GM10266 (cell line): Measurements from ENCODE around the gene AGTPBP1.
"Not testable (repeated sequence)": the region's sequence is repeated elsewhere in the genome, so short reads cannot be mapped to it uniquely, and the experiment has no call there.

ENCODE experiments used
- DNase-seq: peaks from one replicate; pipeline ENCODE4 v3.0.0; 2012; ENCODE audit errors: extremely low spot score
- CTCF ChIP-seq: IDR thresholded peaks from 2 replicates; pipeline ENCODE4 v1.5.1; 2012; ENCODE audit warnings: mild to moderate bottlenecking, low read depth; ENCODE audit not compliant: control insufficient read depth, insufficient read depth; ENCODE audit errors: missing control alignments

AGTPBP1 gene

DNA sequence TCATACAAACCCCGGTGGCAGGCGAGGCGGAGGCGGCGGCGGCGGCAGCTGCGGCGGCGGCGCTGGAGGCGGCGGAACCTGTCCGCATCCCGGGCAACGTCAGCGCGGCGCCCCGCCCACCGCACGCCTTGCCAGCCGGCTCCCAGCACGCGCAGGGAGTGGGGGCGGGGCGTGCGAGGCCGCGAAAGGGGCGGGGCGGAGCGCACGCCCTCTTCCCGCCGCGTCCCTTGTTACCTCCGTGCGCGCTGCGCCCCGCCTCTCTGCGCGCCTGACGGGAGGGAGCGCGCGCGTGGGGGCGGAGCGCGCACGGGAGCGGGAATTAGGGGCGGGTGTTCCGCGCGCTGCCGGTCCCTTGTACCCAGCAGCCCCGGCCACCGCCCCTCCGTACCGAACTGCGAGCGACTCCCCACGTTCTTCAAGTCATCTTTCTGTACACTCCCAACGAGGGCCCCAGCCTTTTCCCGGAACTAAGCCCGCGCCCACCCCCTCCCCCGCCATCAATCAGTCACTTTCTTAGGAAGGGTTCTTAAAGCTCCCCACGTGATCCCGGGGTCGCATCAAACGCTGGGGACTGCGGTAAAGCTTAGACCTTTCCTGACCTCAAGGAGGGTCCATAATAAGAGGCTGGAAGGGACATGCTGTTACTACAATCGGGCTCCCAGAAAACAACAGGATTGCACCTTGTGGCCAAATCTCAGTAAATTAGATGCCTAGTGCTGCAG lies at the start of gene AGTPBP1:
Gene AGTPBP1 (minus strand): TSS at position 80 of the 722 bp plus-strand sequence. CDS start 29,421 bp downstream, outside the sequence.
- peak; percentile 96 for DNase-seq
- no peak for TF ChIP-seq CTCF

DNA sequence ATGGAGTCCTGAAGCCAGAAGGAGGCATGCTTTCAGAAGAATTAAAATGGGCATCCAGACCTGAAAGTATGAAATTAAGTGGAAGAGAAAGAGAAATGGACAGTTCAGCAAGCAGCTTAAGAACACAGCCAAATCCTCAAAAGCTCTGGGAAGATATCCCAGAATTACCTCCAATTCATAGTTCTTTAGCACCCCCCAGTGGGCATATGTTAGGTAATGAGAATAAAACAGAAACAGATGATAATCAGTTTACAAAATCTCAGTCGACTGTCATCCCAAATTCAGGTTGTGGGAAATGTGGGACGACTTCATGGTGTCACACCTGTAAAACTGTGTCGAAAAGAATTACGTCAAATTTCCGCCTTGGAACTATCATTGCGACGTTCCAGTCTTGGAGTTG lies 44.4 kb upstream of the AGTPBP1 start:
- DNase-seq, result not testable (repeated sequence)

DNA sequence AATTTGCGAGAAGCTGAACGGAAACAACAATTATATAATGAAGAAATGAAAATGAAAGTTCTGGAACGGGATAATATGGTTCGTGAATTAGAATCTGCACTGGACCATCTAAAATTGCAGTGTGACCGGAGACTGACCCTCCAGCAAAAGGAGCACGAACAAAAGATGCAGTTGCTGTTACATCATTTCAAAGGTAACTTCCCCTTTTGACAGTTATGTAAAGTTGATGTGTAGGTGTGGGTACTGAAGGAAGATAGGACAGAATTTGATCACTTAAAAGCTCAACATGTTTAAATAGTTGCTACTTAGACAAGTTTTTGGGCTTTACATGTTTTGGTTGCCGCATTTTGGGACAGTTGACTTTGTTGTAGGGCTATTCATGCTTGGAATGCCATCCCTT lies 32.1 kb upstream of the AGTPBP1 start:
- DNase-seq, result not testable (repeated sequence)

- not testable (repeated sequence) for DNase-seq
Measured at GRCh38 chr9:85761802-85762201, 20.0 kb upstream of the AGTPBP1 start.

GRCh38 chr9:85757716-85758115 lies 16.0 kb upstream of the AGTPBP1 start:
- DNase-seq, result not testable (repeated sequence)

DNA sequence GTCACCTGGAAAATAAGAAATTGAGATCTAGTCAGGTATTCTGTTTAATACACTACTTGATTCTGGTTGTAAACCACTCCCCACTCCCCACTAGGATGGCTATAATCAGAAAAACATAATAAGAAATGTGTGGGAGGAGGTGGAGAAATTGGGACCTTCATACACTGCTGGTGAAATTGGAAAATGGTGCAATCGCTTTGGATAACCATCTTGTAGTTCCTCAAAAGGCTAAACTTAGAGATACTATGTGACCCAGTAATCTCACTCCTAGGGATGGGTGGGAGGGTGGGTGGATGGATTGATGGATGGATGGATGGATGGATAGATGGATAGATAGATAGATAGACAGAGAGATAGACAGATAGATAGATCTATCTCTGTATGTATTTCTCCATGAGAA lies 14.5 kb upstream of the AGTPBP1 start:
- DNase-seq, result not testable (repeated sequence)

DNA sequence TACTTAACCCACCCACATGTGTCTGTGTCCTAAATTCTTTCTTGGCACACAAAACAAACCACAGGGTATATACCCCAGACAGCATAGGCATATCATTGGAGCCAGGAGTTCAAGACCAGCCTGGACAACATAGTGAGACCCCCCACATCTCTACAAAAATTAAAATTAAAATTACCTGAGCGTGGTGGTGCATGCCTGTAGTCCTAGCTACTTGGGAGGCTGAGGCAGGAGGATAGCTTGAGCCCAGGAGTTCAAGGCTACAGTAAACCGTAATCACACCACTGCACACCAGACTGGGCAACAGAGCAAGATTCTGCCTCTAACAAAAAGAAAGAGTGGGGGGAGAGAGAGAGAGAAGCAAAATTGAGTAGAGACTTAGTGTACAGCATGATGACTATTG lies 4.6 kb upstream of the AGTPBP1 start:
- no peak for DNase-seq
- TF ChIP-seq CTCF, result no peak

DNA sequence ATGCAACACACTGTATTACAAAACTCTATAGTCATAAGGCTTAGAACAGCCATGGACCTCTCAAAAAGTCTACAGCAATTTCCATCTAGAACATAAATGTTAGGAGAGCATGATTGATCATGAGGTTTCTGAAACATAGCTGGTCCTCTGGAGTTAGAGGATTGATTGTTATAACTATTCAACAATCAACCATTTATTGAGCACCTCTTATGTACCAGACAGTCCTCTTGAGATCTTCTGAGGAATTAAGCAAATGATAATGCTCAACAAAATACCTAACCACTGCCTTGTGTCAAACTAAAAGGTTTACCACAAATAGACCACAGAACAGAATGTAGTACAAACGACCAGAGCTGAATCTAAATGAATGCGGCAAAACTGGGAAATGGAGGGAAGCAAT lies 3.4 kb upstream of the AGTPBP1 start:
- DNase-seq, result no peak
- no peak for TF ChIP-seq CTCF

DNA sequence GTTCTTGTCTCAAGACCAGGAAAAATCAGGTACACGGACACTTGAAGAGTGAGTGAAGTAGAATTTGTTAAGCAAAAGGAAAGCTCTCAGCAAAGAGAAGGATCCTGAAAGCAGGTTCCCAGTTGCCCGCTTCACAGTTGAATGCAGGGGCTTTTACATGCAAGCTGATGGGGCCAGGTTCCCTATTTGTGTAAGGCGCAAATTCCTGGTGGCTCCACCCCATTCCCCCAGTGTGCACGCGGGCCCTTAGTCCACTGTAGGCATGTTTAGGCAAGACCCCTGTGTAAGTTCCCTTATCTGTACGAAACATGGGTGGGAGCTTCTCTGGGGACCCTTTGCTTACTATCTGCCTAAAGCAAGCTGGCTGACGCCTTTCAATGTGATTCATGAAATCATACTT lies 2.7 kb upstream of the AGTPBP1 start:
- no peak for DNase-seq
- TF ChIP-seq CTCF, result no peak

- no peak for DNase-seq
- no peak for TF ChIP-seq CTCF
Measured at GRCh38 chr9:85743275-85744128, 1.7 kb upstream of the AGTPBP1 start.
